ENCODE results near the gene POLR3E.
"Not testable (repeated sequence)": the region's sequence is repeated elsewhere in the genome, so short reads cannot be mapped to it uniquely, and the experiment has no call there.

The POLR3E gene

DNA sequence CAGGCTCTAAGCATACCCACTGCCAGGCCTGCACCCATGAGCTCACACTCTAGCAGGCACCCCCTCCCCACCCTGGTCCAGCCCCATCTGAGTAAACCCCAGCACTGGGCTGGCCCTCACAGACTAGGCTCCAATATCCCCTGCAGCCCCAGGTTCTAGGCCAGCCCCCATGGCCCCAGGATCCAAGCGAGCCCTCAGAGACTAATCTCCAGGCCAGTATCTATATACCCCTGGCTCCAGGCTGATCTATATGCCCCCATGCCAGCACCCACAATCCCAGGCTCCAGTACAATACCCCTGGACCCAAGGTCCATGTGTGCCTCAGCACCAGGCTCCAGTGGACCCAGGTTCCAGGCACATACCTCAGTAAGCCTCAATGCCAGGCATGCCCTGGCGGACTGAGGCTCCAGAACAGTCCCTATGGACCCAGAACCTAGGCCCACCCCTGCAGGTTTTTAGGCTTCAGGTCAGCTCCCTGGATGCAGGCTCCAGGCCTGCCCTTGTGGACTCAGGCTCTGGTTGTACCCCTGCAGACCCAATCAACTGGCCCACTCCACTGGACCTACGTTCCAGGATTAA, 38.5 kb downstream of the POLR3E start:
- DNase-seq = no peak

- DNase-seq = no peak
Measured at GRCh38 chr16:22336581-22336980, 39.4 kb downstream of the POLR3E start.

DNA sequence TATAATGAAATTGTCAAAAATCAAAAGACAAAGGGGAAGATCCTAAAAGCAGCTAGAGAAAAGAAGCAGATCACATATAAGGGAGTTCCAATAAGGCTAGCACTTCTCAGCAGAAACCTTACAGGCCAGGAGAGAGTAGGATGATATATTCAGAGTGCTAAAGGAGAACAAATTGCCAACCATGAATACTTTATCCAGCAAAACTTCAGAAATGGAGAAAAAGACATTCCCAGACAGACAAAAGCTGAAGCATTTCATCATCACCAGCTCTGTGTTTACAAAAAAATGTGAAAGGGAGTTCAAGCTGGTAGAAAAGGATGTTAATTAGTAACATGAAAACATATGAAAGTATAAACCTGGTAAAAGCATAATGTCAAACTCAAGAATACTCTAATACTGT, 39.8 kb downstream of the POLR3E start:
- DNase-seq = no peak

DNA sequence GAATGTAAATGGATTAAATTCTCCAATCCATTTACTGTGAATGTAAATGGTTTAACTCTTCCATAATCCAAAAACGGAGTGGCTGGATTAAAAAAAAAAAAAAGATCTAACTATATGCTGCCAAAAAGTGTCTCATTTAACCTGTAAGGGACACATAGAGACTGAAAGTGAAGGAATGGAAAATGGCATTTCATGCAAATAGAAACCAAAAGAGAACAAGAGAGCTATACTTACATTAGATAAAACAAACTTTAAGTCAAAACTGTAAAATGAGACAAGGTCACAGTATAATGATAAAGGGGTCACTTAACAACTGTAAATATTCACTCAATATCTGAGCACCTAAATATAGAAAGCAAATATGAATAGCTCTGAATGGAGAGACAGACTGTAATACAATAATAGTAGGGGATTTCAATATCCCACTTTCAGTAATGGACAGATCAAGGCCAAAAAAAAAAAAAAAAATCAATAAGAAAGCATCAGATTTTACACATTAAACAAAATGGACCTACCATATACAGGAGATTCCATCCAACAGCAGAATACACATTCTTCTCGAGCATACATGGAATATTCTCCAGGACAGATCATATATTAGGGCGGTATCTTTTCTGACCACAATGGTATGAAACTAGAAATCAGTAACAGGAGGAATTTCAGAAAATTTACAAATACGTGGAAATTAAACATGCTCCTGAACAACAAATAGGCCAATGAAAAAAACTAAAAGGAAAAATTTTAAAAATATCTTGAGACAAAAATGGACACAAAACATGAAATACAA, 40.8 kb downstream of the POLR3E start:
- DNase-seq = no peak

DNA sequence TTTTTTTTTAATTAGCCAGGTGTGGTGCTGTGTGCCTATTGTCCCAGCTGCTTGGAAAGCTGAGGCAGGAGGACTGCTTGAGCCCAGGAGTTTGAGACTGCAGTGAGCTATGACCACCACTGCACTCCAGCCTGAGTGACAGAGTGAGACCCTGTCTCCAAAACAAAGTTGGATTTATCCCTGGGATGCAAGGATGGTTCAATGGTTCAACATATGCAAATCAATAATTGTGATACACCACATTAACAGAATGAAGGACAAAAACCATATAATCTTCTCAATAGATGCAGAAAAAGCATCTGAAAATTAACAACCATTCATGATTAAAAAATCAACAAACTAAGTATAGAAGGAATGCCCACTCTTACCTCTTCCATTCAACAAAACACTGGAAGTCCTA, 43.7 kb downstream of the POLR3E start:
- no peak for DNase-seq

DNA sequence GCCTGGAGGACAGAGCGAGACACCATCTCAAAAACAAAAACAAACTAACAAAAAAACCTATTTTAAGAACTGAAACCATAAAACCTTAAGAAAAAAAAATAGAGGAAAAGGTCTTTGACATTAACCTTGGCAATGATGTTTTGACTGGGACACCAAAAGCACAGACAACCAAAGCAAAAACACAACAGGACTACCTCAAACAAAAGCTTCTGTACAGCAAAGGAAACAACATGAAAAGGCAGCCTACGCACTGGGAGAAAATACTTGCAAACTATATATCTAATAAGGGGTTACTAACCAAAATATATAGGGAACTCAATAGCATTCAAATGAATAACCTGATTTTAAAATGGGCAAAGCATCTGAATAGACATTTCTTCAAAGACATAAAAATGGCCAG, 44.9 kb downstream of the POLR3E start:
- DNase-seq = no peak

- no peak for DNase-seq
Measured at GRCh38 chr16:22346483-22346882, 49.3 kb downstream of the POLR3E start.

- no peak for DNase-seq
Measured at GRCh38 chr16:22347100-22347820, 50.1 kb downstream of the POLR3E start.

GRCh38 chr16:22348291-22348690, 51.1 kb downstream of the POLR3E start:
- no peak for DNase-seq

DNA sequence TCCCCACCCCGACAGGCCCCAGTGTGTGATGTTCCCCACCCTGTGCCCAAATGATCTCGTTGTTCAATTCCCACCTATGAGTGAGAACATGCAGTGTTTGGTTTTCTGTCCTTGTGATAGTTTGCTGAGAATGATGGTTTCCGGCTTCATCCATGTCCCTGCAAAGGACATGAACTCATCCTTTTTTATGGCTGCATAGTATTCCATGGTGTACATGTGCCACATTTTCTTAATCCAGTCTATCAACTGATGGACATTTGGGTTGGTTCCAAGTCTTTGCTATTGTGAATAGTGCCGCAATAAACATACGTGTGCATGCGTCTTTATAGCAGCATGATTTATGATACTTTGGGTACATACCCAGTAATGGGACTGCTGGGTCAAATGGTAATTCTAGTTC, 53.8 kb downstream of the POLR3E start:
- DNase-seq = not testable (repeated sequence)

- DNase-seq = no peak
Measured at GRCh38 chr16:22352140-22352539, 54.9 kb downstream of the POLR3E start.

- no peak for DNase-seq
Measured at GRCh38 chr16:22352723-22353122, 55.5 kb downstream of the POLR3E start.

GRCh38 chr16:22353191-22353919, 56.1 kb downstream of the POLR3E start:
- DNase-seq = no peak

GRCh38 chr16:22353933-22354541, 56.8 kb downstream of the POLR3E start:
- DNase-seq = no peak

- DNase-seq = no peak
Measured at GRCh38 chr16:22355487-22355908, 58.3 kb downstream of the POLR3E start.

DNA sequence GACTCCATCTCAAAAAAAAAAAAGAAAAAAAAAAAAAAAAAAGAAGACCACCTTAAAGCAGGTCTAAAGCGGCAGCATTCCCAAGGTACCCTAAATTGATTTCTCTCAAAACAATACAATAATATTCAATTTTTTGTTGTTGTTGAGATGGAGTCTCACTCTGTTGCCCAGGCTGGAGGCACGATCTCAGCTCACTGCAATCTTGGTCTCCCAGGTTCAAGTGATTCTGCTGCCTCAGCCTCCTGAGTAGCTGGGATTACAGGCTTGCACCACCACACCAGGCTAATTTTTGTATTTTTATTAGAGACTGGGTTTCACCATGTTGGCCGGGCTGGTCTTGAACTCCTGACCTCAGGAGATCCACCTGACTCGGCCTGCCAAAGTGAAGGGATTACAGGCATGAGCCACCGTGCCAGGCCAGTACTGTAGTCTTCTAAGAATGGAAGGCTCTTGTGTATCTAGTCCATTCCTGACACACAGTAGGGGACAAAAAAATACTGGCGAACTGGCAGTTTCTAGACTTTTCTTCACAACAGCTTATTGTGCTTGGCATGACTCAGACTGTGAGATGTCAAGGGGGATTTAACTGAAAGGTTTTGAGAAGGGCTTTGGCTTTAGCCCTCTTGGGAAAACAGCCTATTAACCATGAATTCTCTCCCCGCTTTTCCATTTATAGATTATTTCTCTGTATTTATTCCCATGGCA, 59.9 kb downstream of the POLR3E start:
- DNase-seq = no peak

- DNase-seq = no peak
Measured at GRCh38 chr16:22357635-22357971, 60.4 kb downstream of the POLR3E start.

GRCh38 chr16:22358000-22358399, 60.8 kb downstream of the POLR3E start:
- no peak for DNase-seq

DNA sequence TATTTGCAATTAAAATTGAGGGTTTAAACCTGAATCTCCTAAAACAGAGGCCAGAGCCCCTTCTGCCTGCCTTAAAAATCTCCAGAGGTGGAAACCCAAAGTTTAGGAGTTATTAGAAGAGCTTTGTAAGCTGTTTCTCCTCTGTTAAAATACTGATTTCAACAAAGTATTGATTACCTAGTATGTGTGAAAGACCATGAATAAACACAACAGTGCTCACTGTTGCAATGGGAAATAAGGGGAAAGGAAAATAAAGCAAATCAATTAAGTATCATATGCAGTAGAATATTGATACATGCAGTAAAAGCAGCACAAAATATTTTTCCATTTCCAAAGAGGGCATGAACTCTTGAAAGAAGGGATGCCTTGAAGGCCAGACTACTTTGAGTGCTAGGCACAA, 62.5 kb downstream of the POLR3E start:
- DNase-seq = no peak

- DNase-seq = no peak
Measured at GRCh38 chr16:22360963-22361659, 63.9 kb downstream of the POLR3E start.

DNA sequence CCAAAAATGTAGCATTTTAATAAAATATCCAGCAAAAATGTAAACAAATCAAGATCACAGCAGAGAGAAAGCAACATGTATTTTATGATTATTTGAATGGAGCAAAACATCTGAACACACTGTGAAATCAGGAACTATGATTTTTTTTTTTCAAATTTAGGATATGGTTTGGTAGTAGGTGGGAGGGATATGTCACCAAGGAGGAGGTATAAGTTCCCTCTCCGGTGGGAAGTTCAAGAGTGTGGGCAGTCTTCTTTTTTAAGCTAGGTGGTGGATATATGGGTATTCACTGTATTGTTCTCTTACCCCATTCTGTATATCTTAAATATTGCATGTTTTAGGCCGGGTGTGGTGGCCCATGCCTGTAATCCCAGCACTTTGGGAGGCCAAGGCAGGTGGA, 67.0 kb downstream of the POLR3E start:
- no peak for DNase-seq

DNA sequence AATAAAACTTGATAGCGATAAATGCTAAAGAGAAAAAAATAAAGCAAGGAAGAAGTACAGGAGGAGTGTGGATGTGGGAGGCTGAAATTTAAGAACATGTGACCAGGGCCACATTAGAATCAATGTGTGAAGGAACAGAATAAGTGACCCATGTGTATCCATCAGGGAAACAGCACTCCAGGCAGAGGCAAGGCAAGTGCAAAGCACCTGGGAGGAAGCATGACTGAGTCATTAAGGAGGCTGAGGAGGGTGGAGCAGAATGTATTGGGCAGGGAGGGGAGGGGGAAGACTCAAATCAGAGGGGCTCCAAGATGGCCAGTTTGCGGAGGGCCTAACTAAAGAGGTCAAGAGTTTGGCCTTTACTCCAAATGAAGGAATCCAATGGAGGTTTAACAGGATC, 69.2 kb downstream of the POLR3E start:
- no peak for DNase-seq

Measured in effector CD8-positive, alpha-beta T cell (primary cell).